NCI-H510A treated with DMSO at 0.1 percent for 48 hours (cell line): Measurements from ENCODE around the gene MTHFSD.

Experiments
- DNase-seq: peaks from one replicate; lab custom pipeline; 2025; lab: John Stamatoyannopoulos, UW

MTHFSD gene

DNA sequence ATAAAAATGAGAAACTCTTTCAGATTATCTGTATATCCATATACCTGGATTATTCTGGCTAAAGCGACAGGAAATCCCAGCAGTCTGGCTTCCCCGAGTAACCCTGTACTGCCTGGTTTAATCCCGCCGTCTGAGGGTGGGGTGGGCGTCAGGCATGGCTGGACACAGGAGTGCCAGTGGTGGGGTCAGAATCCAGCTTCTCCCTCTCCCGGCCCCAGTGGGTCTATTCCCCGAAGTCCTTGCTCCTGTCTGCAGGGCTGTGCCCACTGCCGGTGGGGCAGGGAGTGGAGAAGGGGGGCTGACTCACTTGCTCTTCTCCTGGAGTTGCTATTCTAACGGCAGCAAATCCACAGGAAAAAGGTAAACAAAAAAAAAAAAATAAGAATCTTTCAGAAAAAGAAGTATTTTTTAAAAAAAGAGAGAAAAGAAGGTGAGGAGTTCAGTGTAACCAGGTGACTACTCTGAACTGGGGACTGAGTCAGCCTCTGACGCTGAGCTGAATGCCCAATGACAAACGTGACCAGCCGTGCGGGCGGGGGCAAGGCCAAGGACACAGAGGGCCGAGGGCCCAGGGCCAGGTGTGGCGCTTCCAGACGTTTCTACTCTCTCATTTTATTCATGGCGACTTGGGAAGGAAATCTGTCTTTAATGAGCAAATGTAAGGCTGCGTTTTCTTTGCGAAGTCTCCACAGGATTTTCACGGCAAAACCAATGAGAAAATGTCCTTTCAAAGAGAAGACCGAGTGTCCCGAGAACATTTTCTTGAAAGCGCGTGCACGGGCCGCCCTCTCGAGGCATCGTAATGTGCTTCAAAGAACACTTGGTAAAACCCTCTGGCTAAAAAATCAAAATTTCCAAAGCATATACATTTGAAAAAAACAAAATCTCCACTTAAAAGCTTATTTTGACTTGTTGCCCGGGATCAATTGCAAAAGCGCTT, 24.5 kb downstream of the MTHFSD start:
- DNase-seq, result no peak

DNA sequence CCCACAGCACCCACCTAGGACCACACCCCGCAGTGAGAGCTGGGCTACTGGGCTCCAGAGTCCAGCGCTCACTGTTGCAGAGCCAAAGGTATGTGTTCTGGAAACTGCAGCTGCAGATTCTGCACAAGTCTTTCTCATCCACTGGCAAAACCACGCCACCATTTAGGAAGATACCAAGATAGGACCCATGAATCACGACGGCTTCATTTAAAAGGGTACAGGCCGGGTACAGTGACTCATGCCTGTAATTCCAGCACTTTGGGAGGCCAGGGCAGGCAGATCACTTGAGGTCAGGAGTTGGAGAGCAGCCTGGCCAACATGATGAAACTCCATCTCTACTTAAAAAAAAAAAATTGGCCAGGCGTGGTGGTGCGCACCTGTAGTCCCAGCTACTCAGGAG, 25.9 kb downstream of the MTHFSD start:
- DNase-seq, result no peak

DNA sequence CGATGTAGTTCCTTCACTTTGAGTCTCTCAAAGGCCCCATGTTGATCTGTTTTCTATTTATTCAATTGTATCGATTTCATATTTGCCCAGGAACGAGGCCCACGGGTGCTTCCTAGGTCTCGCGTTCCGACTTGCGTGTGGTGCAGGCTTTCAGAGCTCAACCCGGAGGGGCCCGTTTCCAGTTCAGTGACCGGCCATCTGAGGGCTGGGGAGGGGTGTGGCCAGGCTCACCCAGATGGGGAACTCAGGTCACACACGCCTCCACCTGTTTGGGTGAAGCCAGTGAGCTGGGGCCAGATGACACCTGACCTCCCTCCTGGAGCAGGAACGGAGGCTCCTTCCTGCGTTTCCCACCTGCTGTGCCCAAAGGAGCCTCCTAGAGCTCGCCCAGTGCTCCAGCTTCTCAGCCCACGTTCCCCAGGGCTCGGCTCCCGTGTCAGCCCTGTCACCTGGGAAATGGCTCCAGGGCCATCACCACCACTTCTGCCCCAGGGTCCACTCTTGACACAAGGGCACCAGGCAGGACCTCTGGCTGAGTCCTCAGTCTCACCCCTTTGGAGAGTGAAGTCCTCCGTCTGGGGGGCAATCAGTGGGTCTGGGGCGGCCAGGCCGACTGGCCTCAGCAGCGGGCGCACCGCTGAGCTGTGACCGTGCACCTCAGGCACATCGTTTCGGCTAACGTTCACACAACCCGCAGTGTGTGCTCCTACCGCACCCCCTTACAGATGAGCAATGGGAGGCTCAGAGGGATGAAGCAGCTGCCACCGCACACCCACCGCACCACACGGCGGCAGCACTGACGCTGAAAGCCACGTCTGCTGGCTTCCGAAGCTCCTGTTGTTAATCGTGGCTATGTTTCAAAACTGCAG, 26.7 kb downstream of the MTHFSD start:
- DNase-seq, result no peak

DNA sequence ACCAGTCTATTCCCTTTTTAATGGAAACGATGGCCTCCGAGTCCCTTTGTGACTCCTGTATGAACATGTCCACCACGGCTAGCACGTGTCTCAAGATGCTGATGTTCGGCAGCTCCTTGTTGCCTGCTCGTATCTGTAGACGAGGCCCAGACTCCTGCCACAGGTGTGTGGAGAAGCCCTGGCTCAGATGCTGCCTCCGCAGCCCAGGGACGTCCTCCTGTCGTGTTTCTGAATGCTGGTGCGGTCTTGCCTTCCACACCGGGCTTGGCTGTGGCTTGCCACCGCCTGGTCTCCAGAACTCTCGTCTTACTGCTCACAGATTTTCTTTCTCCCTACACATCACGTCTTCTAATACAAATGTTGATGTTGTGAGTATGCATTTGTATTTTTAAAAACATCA, 27.7 kb downstream of the MTHFSD start:
- no peak for DNase-seq

DNA sequence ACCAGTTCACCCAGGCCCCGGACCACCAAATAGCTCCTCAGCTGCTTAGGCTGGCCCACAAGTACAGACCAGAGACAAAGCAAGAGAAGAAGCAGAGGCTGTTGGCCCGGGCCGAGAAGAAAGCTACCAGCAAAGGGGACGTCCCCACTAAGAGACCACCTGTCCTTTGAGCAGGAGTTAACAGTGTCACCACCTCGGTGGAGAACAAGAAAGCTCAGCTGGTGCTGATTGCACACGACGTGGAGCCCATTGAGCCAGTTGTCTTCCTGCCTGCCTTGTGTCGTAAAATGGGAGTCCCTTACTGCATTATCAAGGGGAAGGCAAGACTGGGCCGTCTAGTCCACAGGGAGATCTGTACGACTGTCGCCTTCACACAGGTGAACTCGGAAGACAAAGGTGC, 29.3 kb downstream of the MTHFSD start:
- DNase-seq, result no peak

DNA sequence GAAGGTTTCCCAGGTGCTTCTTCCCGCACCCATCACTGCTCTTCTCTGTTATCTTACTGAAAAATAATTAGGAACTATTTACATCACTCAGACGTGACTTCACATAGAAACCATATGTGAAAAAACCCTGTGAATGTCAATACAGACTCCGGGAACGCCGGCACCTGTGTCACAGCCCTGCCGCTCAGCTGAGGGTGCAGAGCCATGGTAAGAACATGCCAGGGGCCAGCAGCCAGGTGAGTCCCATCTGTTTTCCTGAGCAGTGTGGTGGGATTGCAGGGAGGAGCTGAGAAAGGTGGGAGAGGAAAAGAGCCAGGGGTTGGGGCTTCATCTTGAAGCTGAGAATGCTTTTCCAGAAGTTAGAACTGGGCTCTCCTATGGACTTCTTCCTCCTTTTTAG, 31.0 kb downstream of the MTHFSD start:
- no peak for DNase-seq

DNA sequence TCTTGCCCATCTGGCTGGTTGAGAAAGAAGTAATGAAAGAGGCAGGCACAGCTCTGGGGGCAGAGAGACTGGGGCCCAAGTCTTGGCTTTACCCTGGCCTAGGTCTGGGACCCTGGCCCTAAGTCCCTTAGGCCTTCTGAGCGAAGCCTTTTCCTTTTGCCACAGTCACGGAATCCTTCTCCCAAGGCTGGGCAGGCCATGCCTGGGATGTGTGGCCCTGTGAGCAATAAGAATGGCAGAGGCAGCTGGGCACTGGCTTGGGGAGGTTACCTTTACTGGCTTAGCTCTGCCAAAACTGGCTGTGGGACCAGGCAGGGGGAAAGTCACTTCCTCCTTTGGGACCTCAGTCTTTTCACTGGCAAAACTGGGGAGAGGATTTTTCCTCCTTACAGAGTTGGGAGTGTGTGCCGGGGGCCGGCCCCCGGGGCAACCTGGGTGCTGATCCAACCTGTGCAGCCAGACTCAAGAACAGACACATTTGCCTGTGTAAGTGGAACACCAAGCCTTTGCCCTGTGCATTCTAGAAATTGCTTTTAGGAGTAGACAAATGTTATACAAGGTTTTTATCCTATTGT, 31.8 kb downstream of the MTHFSD start:
- no peak for DNase-seq

DNA sequence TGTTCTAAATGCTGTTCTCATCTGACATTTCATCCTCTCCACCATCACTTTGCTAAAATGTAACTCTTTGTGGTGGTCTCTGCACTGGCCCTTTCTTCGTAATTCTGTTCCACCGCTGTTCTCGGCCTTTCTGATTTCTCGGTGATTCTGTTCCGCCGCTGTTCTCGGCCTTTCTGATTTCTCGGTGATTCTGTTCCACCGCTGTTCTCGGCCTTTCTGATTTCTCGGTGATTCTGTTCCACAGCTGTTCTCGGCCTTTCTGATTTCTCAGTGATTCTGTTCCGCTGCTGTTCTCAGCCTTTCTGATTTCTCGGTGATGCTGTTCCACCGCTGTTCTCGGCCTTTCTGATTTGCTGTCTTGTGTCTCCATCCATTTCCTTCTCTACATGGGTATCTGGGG, 32.4 kb downstream of the MTHFSD start:
- DNase-seq, result no peak

DNA sequence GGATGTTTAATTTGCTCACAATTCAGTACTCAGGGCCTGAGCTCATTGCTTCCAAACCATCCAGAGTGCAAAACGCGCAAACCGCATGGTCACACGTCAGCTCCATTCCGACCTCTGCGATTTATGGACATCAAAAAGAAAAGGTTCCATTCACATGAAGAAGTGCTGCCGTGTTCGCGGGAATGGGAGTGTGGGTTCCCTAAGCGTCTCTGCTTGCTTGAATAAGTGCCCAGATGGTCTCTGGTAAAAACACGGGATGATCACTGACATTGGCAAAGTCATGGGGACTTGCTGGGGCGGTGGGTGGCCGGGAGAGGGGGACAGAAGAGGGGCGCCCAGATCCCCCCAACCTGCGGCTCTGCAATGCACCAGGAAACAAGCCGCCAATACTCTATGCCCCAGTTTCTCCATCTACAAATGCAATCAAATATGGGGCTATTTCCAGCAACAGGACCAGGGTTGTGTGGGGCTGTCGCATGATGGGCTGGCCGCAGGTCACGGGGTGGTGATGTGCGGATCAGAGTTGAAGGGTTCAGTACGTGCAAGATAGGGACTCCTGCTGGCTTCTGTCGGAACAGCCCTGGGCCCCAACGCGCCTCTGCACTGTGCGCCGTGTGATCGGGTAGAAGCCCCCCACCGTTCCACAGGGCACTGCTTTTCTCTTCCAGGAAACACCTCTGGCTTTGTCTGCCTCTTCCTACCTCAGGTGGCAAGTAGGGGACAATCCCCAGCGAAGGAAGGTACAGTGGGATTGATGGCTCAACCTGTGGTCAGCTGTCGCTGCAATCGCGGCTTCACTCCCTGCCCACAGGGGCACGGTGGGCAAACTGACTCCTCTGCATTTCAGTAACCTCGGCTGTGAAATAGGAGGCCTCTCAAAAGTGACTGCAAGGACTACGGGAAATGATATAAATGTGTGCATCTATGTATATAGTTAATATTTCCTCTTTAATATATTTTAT, 33.5 kb downstream of the MTHFSD start:
- DNase-seq, result no peak

DNA sequence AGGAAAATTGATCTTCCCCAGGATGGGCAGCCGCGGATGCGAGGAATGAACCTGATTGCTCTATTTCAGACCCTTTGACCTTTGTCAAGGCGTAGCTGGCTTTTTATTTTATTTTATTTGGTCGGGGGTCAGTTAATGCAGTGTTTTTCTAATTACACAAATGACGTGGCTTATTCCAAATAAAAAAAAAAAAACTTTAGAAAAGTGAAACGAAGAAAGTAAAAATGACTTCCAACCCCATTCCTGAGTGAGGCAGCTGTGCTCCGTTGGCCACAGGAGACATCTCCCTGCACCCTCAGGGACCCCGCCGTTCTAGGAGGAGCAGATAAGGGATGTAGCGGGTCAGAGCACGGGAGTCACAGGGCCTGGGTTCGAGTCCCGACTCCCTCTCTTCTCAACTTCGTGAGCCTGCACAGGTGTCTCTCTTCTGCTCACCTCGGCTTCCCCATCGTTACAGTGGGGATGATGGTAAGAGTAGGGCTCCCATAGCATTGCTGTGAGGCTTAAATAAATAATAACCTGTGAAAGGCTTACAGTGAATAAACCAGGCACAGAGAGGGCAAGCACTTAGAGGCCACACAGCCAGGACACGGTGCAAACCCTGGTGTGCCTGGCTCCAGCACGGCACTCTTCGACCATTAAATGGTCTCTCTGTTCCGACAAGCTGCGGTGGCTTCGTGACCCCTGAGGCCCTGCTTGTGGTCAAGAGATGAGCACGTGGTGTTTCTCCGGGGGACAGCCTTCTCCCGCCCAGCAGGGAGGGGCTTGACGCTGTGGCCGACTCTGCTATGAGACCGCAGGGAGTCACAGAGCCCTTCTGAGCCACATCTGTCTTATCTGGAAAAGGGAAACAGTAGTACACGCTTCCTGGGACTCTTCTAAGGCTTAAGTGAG, 34.5 kb downstream of the MTHFSD start:
- no peak for DNase-seq

DNA sequence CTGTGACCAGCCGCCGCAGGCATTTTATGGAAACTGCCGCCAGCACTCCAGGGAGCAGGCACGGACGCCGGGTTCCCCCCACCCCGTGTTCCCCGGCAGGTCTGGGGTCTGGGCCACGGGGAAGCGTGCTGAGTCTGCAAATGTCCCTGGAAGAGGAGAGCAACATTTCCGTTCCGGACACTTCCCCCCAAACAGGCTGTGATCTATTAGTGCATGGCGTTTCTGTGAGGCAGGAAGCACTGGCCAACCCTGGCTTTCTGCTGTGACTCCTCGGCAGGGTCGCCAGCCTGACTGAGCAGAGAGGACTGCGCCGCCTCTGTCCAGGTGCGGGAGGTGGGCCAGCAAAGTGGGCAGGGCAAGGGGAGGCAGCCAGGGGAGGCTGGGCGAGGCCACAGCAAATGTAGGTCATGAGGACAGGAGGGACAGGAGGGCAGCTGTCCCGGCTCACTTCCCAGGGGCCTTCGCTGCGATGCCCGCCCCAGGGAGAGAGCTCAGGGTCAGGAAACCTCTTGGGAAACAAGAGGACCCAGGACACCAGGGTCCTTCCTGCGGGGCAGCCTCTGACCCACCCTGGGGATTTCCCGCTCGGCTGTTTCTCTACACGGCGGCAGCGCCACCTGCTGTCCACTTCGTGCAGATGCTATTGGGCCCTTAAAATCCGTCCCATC, 35.3 kb downstream of the MTHFSD start:
- peak; percentile 10 for DNase-seq

DNA sequence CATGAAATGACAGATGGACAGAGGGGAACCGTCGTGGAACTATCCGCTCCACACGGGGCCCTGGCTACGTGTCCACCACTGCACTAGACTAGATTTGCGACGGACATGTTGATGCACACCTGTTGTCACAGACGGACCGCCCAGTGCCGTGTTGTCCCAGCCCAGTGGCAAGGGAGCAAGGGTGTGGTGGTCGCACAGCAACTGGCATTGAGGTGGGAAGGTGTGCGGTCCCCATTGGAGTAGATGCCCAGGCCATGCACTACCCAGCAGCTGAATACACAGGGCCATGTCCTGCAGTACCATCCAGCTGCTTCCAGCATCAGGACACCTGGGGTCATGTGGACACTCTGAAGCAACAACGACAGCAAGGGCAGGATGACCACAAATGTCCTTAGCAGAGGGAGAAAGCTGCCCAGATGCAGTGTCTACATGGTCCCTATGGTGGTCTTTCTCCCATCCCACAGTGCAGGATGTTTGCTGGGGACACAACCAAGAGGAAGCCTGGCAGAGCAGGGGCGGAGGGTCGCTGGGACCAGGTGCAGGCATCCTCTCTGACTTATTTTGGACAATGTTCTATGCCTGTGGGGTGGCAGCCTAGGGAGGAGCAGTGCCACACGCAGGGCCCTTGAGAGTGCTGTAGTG, 35.9 kb downstream of the MTHFSD start:
- no peak for DNase-seq

DNA sequence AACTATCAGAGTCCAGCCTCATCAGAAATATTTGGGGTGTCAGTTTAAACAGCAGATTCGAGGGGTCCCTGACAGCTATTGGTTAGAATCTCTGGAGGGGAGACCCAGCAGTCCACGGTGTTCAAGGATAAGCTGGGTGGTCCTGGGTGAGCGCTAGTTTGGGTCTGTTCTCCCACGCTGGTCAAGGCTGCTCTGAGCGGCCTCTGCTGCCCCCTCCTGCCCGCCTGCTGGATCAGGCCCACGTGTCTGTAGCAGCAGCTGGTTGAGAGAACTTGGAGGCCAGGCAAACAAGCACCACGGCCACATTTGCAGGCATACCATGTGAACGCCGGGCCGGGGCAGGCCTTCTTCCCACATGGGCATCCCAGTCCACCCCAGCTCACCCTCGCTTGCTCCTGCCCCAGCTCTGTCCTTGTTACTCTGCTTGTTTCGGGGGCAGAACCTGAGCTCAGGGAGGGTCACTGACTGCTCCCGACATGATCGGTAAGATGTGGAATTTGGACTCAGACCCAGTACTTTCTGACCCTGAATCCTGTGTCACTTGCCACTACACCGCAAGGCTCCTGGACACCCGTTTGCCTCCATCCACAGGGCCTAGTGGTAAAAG, 37.3 kb downstream of the MTHFSD start:
- DNase-seq, result no peak

DNA sequence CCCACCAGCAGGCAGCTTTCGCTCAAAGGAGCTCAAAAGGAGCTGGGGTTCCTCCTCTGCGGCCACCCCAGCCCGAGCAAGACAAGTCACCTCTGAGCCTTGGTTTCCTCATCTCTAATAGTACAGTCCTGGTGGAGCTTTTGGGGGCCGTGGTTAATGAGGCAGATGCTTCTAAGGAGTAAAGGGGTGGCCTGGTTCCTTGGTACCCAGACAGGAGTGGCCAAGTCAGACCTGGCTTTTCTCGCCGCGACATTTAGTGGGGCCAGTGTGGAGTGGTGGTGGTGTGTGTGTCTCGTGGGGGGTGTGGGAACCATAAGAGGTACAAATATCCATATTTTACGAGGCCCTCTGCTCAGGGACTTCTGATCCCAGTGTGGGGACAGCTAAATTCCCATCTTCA, 38.0 kb downstream of the MTHFSD start:
- no peak for DNase-seq

DNA sequence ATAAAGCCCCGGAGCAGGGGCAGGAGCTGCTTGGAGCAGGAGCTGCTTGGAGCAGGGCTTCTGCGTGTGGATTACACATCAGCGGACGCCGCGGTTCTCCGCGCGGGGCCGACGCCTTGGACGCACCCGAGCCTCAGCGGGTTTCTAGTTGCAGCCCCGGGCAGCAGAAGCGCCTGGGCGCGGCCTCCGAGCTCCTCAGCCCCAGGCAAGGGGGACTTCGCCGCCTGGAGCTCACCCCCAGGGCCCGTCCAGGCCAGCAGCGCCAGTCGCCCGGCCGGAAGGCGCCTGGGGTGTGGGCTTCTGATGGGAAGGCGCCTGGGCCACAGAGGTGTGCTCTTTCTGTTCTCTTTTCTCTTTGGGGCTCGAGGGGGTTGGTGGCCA, 38.4 kb downstream of the MTHFSD start:
- DNase-seq, result no peak

DNA sequence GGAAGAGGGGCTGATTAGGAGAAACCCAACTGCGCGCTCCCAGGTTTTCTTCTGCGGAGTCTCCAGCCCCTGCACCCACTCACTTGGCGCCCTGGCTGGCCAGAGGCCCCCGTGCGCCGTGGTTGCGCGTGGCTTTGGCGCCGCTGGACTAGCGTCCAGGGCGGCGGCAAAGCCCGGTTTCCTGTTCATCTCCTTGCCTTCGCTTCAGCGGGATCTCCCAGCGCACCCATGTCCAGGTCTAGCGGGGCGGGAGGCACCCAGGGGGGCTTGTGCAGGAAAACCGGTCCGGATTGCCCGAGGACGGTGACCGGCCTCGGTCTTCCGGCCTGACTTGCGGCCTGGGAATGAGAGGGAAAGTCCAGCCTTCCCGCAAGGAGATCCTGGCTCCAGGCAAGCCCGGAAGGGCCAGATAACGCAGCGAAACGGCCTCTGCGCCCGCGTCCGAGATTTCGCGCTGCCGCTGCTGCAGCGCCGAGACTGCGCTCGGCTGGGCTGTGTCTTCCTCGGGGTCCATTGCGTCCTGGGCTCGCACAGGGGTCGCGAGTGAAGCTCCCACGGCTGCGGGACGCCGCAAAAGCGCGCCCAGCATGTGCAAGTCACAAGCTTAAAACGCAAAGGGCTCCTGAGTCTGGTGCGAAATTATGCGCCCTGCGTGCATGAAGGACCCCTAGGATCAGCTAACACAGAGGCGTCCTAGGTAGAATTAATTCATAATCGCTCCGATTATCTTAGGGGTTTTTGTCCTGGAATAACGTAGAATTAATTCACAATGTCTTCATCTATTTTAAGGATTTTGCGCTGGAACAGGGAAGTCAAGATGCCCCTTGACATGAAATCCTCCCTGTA, 39.0 kb downstream of the MTHFSD start:
- DNase-seq, result no peak

DNA sequence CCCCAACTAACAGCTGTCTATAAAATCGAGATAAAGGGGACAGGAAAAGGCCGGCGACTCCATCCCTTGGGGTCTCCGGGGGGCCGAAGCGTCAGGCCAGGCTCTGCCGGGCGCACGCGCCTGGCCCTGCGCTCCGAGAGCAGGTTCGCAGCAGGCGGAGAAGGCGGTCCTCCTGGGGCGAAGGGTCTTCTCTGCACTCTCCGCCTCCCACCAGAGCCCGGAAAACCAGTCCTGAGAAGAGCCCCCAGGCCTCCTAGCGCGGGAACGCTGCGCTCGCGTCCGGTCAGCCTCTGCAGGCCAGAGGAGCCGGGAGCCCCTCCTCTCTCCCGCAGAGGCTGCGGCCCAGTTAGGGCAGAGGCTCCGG, 39.6 kb downstream of the MTHFSD start:
- DNase-seq, result no peak
